ENCODE data around the gene ZNF71.

The ZNF71 gene

DNA sequence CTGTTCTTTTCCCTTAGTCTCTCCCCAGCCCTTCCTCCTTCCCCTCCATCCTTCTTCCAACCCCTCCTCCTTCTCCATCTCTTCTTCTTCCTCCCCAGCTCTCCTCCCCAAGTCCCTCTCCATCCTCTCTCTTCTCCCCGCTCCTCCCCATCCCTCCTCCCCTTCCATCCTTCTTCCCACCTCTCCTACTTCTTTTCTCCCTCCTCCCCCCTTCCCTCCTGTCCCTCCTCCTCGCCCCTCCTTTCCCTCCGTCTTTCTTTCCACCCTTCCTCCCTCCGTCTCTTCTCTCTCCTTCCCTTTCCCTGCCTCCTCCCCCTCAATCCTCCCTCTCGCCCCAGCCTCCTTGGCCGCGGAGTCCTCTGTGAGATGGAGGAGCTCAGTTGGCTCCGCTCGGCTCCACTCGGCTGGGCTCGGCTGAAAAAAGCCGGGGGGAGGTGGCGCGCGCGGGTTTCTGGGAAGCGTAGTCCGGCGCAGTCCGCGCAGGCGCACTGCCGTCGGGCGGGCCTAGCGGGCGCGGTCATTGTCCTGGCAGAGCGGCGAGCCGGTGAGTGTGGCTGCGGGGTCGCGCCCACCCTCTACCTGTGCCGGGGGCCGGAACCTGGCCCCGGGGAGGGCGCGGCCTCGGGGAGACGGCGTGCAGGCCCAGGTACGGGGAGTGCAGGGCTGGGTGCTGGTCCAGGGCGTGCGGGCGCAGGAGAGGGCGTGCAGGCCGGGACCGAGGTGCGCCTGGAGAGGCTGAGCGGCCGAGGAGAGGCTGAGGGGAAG is at the start of gene ZNF71:
ZNF71 (plus strand) TSS at position 520 of the 765 bp plus-strand sequence. CDS start 6,257 bp downstream, outside the sequence.
- peak; percentile 97 for DNase-seq (ENCODE audit: low spot score)
- TF ChIP-seq, protein P1, sequence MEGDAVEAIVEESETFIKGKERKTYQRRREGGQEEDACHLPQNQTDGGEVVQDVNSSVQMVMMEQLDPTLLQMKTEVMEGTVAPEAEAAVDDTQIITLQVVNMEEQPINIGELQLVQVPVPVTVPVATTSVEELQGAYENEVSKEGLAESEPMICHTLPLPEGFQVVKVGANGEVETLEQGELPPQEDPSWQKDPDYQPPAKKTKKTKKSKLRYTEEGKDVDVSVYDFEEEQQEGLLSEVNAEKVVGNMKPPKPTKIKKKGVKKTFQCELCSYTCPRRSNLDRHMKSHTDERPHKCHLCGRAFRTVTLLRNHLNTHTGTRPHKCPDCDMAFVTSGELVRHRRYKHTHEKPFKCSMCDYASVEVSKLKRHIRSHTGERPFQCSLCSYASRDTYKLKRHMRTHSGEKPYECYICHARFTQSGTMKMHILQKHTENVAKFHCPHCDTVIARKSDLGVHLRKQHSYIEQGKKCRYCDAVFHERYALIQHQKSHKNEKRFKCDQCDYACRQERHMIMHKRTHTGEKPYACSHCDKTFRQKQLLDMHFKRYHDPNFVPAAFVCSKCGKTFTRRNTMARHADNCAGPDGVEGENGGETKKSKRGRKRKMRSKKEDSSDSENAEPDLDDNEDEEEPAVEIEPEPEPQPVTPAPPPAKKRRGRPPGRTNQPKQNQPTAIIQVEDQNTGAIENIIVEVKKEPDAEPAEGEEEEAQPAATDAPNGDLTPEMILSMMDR (IDR thresholded peaks at IDR 0.05; ENCODE audit: extremely low read depth, missing control alignments) = no peak

DNA sequence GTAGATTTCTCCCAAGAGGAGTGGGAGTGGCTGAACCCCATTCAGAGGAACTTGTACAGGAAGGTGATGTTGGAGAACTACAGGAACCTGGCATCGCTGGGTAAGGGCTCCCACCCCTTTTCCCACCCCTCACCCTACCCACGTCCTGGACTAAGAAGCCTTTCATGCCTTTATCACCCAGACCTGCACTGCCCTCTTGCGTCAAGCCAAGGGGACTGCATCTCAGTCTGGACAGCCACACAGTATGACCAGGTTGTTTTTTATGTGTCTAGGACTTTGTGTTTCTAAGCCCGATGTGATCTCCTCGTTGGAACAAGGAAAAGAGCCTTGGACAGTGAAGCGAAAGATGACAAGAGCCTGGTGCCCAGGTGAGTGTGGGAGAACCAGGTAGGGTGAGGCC is 47.6 kb upstream of the ZNF71 start:
- TF ChIP-seq, protein P1 (IDR thresholded peaks at IDR 0.05; ENCODE audit: extremely low read depth, missing control alignments) = no peak
- no peak for DNase-seq (ENCODE audit: low spot score)

DNA sequence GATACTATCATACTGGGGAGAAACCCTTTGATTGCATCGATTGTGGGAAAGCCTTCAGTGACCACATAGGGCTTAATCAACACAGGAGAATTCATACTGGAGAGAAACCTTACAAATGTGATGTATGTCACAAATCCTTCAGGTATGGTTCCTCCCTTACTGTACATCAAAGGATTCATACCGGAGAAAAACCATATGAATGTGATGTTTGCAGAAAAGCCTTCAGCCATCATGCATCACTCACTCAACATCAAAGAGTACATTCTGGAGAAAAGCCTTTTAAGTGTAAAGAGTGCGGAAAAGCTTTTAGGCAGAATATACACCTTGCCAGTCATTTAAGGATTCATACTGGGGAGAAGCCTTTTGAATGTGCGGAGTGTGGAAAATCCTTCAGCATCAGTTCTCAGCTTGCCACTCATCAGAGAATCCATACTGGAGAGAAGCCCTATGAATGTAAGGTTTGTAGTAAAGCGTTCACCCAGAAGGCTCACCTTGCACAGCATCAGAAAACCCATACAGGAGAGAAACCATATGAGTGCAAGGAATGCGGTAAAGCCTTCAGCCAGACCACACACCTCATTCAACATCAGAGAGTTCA is 40.7 kb upstream of the ZNF71 start:
- no peak for DNase-seq (ENCODE audit: low spot score)
- TF ChIP-seq, protein P1 (IDR thresholded peaks at IDR 0.05; ENCODE audit: extremely low read depth, missing control alignments) = no peak

DNA sequence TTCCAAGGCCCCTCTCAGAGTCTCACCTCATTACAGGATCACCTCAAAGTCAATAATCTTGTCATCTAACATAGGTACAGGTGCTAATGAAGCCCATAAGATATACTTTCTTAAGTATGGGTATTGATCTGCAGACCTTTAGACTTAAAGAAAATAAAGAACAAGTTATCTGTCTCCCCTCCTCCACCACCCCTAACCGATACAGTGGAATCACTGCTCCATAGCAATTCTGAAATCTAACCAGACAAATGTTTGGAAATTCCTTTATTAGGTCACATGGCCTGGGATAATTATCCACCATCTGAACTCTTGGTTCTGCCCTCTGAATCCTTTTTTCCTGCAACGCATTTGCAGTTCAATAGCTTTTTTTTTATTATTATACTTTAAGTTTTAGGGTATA is 32.3 kb upstream of the ZNF71 start:
- no peak for DNase-seq (ENCODE audit: low spot score)

DNA sequence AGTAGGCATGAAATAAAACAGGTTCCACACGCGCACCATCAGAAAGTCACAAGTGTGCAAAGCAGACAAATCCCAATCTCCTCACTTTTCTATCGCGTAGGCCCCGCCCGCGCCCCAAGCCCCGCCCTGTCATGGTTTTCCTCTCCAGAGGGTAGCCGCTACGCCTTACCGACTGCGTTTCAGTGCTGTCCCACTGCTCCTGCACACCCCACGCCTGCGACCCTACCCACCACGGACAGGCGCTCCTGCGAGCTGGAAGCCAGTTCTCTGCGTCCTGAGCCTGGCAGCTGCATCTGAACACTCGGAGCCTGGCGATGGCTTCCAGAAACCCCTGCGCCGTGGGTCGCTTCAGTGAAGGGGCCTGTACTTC is 28.2 kb upstream of the ZNF71 start:
- peak; percentile 57 for DNase-seq (ENCODE audit: low spot score)
- TF ChIP-seq, protein P1 (IDR thresholded peaks at IDR 0.05; ENCODE audit: extremely low read depth, missing control alignments) = no peak

More for the DNA sequence above, 32.3 kb upstream of the ZNF71 start:
- TF ChIP-seq, protein P1 (IDR thresholded peaks at IDR 0.05; ENCODE audit: extremely low read depth, missing control alignments) = no peak

DNA sequence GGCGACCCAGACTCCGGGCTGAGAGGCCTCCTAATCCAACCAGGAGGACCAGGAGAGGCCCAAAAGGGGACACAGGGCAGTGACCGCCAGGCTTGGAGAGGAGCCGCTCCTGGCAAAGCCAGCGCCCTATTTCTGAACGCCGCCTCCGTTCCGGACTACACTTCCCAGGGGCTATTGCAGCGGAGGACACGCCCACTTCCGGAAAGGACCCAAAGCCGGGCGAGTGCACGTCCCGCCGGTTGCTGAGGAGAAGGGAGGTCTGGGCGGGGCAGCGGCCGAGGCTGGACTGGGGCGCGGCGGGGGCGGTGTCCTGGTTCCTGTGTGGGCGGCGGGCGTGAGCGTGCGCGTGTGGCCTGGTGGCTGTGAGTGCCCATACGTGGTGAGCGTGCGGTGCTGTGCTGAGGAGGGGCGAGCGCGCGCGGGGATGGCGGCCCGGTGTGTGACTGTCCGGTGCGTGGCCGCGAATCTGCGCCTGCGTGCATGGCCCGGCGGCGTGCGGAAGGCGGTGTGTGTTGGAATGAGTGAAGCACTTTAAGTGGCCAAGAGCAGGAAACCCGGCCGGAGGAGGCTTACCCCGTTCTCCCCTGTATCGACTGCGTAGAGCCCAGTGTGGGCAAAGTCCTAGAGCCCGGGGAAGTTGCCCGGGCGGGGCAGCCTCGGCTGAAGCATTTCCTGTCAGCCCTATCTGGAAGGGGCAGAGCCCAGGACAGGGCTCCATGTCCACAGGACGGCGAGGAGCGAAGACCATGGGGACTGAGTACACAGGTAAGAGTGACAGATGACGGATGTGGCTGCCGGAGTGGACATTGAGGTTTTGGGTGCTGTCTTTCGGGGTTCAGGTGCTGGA is 27.6 kb upstream of the ZNF71 start, which contains the start of gene ZNF470:
ZNF470 (plus strand) TSS at position 195 of the 847 bp plus-strand sequence. CDS start 2,844 bp downstream, outside the sequence.
- TF ChIP-seq, protein P1 (IDR thresholded peaks at IDR 0.05; ENCODE audit: extremely low read depth, missing control alignments) = no peak
- peak; percentile 96 for DNase-seq (ENCODE audit: low spot score)
